Activated T-cell treated with anti-CD3 and anti-CD28 coated beads, Interleukin-2, amount 50 U/mL, for 48 hours (primary cell): ENCODE results near the gene SERTAD3.
"Not testable (repeated sequence)": the region's sequence is repeated elsewhere in the genome, so short reads cannot be mapped to it uniquely, and the experiment has no call there.

ENCODE experiments used
- DNase-seq, 2 experiments: peaks; one replicate each; pipeline ENCODE4 v3.0.0-alpha.2; 2020

SERTAD3 gene

GRCh38 chr19:40444000-40444824 is at the start of gene SERTAD3:
SERTAD3 (minus strand) TSS chr19:40444335; CDS start chr19:40442080, 2,255 bp downstream.
- peak; percentile 98 for DNase-seq

GRCh38 chr19:40493778-40494177 is 49.6 kb upstream of the SERTAD3 start:
- DNase-seq, result no peak

GRCh38 chr19:40492274-40492673 is 48.1 kb upstream of the SERTAD3 start:
- no peak for DNase-seq

GRCh38 chr19:40489882-40490230 is 45.7 kb upstream of the SERTAD3 start:
- no peak for DNase-seq

- DNase-seq, result no peak
These were observed 41.9 kb upstream of the SERTAD3 start for GRCh38 chr19:40486017-40486416.

GRCh38 chr19:40475878-40476644 is 31.9 kb upstream of the SERTAD3 start:
- DNase-seq, result not testable (repeated sequence)

- DNase-seq, result no peak
These were observed 30.6 kb upstream of the SERTAD3 start for GRCh38 chr19:40474737-40475136.

GRCh38 chr19:40472516-40472915 is 28.4 kb upstream of the SERTAD3 start:
- no peak for DNase-seq

GRCh38 chr19:40471111-40471510 is 27.0 kb upstream of the SERTAD3 start:
- DNase-seq, result no peak

- no peak for DNase-seq
These were observed 24.9 kb upstream of the SERTAD3 start for GRCh38 chr19:40469011-40469410.

- peak in 1 of 2 experiments; percentile 28 for DNase-seq
These were observed 23.0 kb upstream of the SERTAD3 start, which contains the start of gene SPTBN4 for GRCh38 chr19:40466985-40467734. SPTBN4 (plus strand) TSS chr19:40467001; CDS start chr19:40472622, 5,621 bp downstream.

- no peak for DNase-seq
These were observed 22.3 kb upstream of the SERTAD3 start for GRCh38 chr19:40466219-40466984.

GRCh38 chr19:40465557-40466218 is 21.6 kb upstream of the SERTAD3 start, which contains the start of gene BLVRB:
BLVRB (minus strand) TSS chr19:40465745; CDS start chr19:40465688, 57 bp downstream.
- peak; percentile 100 for DNase-seq

GRCh38 chr19:40465025-40465556 is 21.0 kb upstream of the SERTAD3 start:
- no peak for DNase-seq

GRCh38 chr19:40464059-40465024 is 20.2 kb upstream of the SERTAD3 start:
- peak; percentile 84 to 89 for DNase-seq

GRCh38 chr19:40463587-40464037 is 19.5 kb upstream of the SERTAD3 start:
- not testable (repeated sequence) for DNase-seq

GRCh38 chr19:40461669-40462221 is 17.6 kb upstream of the SERTAD3 start:
- no peak for DNase-seq

- DNase-seq, result no peak
These were observed 16.1 kb upstream of the SERTAD3 start for GRCh38 chr19:40460185-40460584.

- DNase-seq, result no peak
These were observed 14.5 kb upstream of the SERTAD3 start for GRCh38 chr19:40458597-40458974.
